Calu3 (cell line): ENCODE measurements around the gene PTPRN2. TPM values are rescaled to one million over a fixed set of nuclear protein-coding genes. Genes with fewer than 3 reads are reported as not detected.

Experiments
- BruUV-seq: library from RNA; stranded (reverse); fragments of 400-500 nt; replicated peaks from 2 replicates; lab custom pipeline; 2021; lab: Mats Ljungman, UMichigan
- CTCF ChIA-PET: fragments of 300-600 bp; sonication (Branson Sonifier 250); formaldehyde crosslinking; loops from one replicate; lab custom pipeline; 2022; ENCODE audit warnings: antibody characterized with exemption; lab: Charles Lee
- DNase-seq: peaks from one replicate; pipeline ENCODE4 v3.0.0; 2022
- H3K27ac Mint-ChIP-seq: one replicate; pipeline ENCODE4 v1.8.0; 2022; ENCODE audit warnings: mixed read lengths; ENCODE audit not compliant: unreplicated experiment
- H3K27me3 Mint-ChIP-seq: one replicate; pipeline ENCODE4 v1.8.0; 2022; ENCODE audit warnings: mixed read lengths; ENCODE audit not compliant: unreplicated experiment
- H3K36me3 Mint-ChIP-seq: one replicate; pipeline ENCODE4 v1.8.0; 2022; ENCODE audit warnings: mild to moderate bottlenecking, moderate library complexity, mixed read lengths; ENCODE audit not compliant: insufficient read depth, unreplicated experiment
- H3K4me1 Mint-ChIP-seq: one replicate; pipeline ENCODE4 v1.8.0; 2022; ENCODE audit warnings: mild to moderate bottlenecking, low read depth, mixed read lengths; ENCODE audit not compliant: unreplicated experiment
- H3K4me3 Mint-ChIP-seq: one replicate; pipeline ENCODE4 v1.8.0; 2022; ENCODE audit warnings: mild to moderate bottlenecking, low read depth, moderate library complexity, mixed read lengths; ENCODE audit not compliant: unreplicated experiment
- H3K9me3 Mint-ChIP-seq: one replicate; pipeline ENCODE4 v1.8.0; 2022; ENCODE audit warnings: low read depth, mixed read lengths; ENCODE audit not compliant: unreplicated experiment
- intact Hi-C: fragments of 100-400 bp; cut with micrococcal nuclease; formaldehyde crosslinking; loops from one replicate; pipeline ENCODE4 v1.10.0; 2022; ENCODE audit not compliant: unreplicated experiment
- total RNA-seq: library from RNA; stranded (reverse); gene quantifications from 2 replicates; pipeline ENCODE4 v1.2.3, GENCODE V29; 2022
- TF ChIP-seq, protein P1 (sequence below): fragments of 200-600 bp; IDR thresholded peaks from one replicate; pipeline ENCODE4 v1.8.0; 2022; ENCODE audit warnings: antibody characterized with exemption; ENCODE audit not compliant: unreplicated experiment

The PTPRN2 gene
- total RNA-seq, 1 experiment from 2014 or later: 2.0 TPM

DNA sequence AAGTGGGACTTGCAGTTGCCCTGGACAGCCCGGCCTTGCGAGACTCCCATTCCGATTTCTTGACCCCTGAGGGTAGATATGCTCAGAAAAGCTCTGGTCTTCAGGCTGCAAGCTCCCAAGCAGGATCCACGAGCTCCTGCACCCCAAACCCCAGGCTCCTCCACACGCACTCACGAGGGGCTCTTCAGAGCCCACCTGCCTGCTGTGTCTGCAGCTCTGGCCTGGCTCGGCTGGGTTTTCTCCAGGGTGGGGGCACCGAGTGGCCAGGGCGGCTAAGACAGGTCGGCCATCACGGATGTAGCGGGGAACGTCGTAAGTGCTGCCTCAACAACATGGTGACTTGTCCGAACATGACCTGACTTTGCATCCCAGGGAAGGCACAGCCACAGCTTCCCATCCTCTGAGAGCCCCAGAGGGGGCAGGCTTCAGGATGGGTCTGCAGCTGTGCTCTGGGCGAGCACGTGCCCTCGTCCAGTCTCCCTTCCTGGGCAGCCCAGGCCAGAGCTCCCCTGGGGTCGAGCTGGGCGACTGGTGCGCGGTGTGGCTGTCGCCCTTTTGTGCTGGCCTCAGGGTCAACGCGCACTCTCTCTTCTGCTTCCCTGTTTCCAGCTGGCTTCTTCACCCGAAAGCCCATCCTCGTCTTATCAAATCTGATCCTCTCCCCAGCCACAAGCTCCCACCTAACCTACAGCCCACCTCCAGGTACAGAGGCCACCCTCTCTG is 835.5 kb downstream of the PTPRN2 start:
- Mint-ChIP-seq H3K27ac (no peak overlapping the region), H3K36me3 (no peaks in the 10 kb centered on the region), H3K4me3 (no peak overlapping the region), H3K27me3 (no peaks in the 10 kb centered on the region), H3K9me3 (peaks cover 8% of the 10 kb centered on the region), H3K4me1 (no peaks in the 10 kb centered on the region)
- intact Hi-C loops: no loop called here
- CTCF ChIA-PET: no interaction called here
- no TSS peak for BruUV-seq
- no peak for DNase-seq
- TF ChIP-seq, protein P1, sequence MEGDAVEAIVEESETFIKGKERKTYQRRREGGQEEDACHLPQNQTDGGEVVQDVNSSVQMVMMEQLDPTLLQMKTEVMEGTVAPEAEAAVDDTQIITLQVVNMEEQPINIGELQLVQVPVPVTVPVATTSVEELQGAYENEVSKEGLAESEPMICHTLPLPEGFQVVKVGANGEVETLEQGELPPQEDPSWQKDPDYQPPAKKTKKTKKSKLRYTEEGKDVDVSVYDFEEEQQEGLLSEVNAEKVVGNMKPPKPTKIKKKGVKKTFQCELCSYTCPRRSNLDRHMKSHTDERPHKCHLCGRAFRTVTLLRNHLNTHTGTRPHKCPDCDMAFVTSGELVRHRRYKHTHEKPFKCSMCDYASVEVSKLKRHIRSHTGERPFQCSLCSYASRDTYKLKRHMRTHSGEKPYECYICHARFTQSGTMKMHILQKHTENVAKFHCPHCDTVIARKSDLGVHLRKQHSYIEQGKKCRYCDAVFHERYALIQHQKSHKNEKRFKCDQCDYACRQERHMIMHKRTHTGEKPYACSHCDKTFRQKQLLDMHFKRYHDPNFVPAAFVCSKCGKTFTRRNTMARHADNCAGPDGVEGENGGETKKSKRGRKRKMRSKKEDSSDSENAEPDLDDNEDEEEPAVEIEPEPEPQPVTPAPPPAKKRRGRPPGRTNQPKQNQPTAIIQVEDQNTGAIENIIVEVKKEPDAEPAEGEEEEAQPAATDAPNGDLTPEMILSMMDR: no peak

DNA sequence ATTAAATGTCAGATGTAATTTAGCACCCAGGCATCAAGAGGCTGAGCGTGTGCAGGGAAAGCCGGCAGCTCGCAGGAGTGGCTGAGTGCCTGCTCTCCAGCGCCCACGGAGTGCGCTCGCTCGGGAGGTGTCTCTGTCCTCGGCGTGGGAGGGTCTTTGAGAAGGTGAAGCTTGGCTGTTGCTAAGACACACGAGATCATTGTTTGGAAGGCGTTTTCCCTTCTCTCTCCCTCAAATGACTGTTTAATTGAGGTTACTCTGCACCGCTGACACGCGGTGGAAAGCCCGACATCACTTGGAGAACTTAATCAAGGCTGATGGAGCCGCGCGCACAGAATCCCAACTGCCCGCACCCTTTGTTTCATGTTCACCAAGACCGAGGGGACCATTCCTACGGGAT is 836.2 kb downstream of the PTPRN2 start:
- Mint-ChIP-seq H3K4me1 (no peaks in the 10 kb centered on the region), H3K9me3 (peaks cover 6% of the 10 kb centered on the region), H3K27me3 (no peaks in the 10 kb centered on the region), H3K36me3 (no peaks in the 10 kb centered on the region), H3K27ac (no peak overlapping the region), H3K4me3 (no peak overlapping the region)
- TF ChIP-seq, protein P1: no peak
- no TSS peak for BruUV-seq
- DNase-seq: no peak
- CTCF ChIA-PET: interaction anchor here (0.8 kb wide), 1 partner anchor 247 kb away, joined by 4 read pairs; no protein-coding TSS in a partner anchor
- intact Hi-C loops: no loop called here

DNA sequence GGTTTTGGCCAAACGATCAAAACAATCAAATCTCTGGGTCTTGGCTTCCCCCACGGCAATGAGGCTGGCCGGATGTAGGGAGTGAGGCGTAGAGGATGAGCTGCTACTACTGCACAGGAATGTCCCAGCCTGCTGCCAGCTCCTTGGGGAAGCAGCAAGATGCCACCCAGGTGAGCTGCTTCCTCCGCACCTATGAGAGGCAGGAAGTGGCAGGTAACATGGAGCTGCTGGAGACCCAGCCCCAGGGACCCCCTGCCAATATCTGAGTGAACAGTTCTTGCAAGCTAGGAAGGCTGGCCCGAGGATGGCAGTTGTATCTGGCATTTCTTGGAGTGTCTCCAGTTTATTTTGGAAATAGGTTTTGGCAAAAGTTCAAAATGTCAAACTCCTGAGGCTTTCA is 837.3 kb downstream of the PTPRN2 start:
- Mint-ChIP-seq H3K27me3 (no peaks in the 10 kb centered on the region), H3K9me3 (peaks cover 3% of the 10 kb centered on the region), H3K4me3 (no peak overlapping the region), H3K27ac (no peak overlapping the region), H3K4me1 (no peaks in the 10 kb centered on the region), H3K36me3 (no peaks in the 10 kb centered on the region)
- no peak for DNase-seq
- BruUV-seq: no TSS peak
- intact Hi-C loops: no loop called here
- CTCF ChIA-PET: no interaction called here
- TF ChIP-seq, protein P1: no peak

DNA sequence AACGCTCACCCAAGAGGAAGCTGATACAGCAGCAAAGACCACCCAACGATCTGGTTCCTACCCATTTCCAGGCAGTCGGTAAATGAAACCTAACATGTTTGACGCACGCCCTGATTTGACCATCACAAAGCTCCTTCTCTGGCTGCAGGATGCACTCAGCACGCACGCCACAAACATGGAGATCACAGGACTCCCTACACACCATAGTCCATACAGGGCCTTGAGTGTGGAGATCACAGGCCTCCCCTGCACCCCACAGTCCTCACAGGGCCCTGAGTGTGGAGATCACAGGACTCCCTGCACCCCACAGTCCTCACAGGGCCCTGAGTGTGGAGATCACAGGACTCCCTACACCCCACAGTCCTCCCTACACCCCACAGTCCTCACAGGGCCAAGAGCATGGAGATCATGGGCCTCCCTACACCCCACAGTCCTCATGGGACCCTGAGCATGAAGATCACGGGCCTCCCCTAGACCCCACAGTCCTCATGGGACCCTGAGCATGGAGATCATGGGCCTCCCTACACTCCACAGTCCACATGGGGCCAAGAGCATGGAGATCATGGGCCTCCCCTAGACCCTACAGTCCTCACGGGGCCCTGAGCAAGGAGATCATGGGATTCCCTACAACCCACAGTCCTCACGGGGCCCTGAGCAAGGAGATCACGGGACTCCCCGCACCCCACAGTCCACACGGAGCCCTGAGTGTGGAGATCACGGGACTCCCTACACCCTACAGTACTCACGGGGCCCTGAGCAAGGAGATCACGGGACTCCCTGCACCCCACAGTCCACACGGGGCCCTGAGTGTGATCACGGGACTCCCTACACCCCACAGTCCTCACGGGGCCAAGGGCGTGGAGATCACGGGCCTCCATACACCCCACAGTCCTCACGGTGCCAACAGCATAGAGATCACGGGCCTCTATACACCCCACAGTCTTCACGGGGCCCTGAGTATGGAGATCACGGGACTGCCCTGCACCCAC is 841.6 kb downstream of the PTPRN2 start:
- H3K4me1 Mint-ChIP-seq: no peaks in the 10 kb centered on the region
- intact Hi-C loops: no loop called here
- H3K36me3 Mint-ChIP-seq: no peaks in the 10 kb centered on the region
- no TSS peak for BruUV-seq
- no peak overlapping the region for H3K27ac Mint-ChIP-seq
- no peaks in the 10 kb centered on the region for H3K27me3 Mint-ChIP-seq
- DNase-seq: no peak
- H3K9me3 Mint-ChIP-seq: peaks cover 5% of the 10 kb centered on the region
- CTCF ChIA-PET: interaction anchor here (0.6 kb wide), 1 partner anchor 1142 kb away, joined by 4 read pairs; no protein-coding TSS in a partner anchor
- TF ChIP-seq, protein P1: no peak
- no peak overlapping the region for H3K4me3 Mint-ChIP-seq
